Osteocyte (in vitro differentiated cells): ENCODE results near the gene ZNF668. TPM values are rescaled to one million over a fixed set of nuclear protein-coding genes. Genes with fewer than 3 reads are reported as not detected.

Source experiments
- DNase-seq: peaks from one replicate; pipeline ENCODE4 v3.0.0; 2021; ENCODE audit warnings: mixed read lengths; ENCODE audit not compliant: unreplicated experiment; ENCODE audit errors: extremely low spot score
- H3K27ac Mint-ChIP-seq: one replicate; pipeline ENCODE4 v1.8.0; 2021; ENCODE audit warnings: mild to moderate bottlenecking, mixed read lengths; ENCODE audit not compliant: unreplicated experiment
- H3K27me3 Mint-ChIP-seq: one replicate; pipeline ENCODE4 v1.8.0; 2021; ENCODE audit warnings: mixed read lengths; ENCODE audit not compliant: unreplicated experiment
- H3K36me3 Mint-ChIP-seq: one replicate; pipeline ENCODE4 v1.8.0; 2021; ENCODE audit warnings: mixed read lengths; ENCODE audit not compliant: unreplicated experiment
- H3K4me1 Mint-ChIP-seq: one replicate; pipeline ENCODE4 v1.8.0; 2021; ENCODE audit warnings: mixed read lengths; ENCODE audit not compliant: unreplicated experiment
- H3K4me3 Mint-ChIP-seq: one replicate; pipeline ENCODE4 v1.8.0; 2021; ENCODE audit warnings: mild to moderate bottlenecking, moderate library complexity, mixed read lengths; ENCODE audit not compliant: unreplicated experiment
- H3K9me3 Mint-ChIP-seq: one replicate; pipeline ENCODE4 v1.8.0; 2021; ENCODE audit warnings: mixed read lengths; ENCODE audit not compliant: unreplicated experiment
- CTCF ChIP-seq: fragments of 200-600 bp; sonication (generic); IDR thresholded peaks from 2 replicates; pipeline ENCODE4 v1.5.0; 2021; ENCODE audit warnings: antibody characterized with exemption, mild to moderate bottlenecking, moderate library complexity
- total RNA-seq: library from RNA; stranded (reverse); gene quantifications from 2 replicates; pipeline ENCODE4 v1.2.1, GENCODE V29; 2021

The ZNF668 gene
- total RNA-seq, 1 donor from 2014 or later: 13.2 TPM

- no peak overlapping the region for H3K27ac Mint-ChIP-seq
- H3K4me1 Mint-ChIP-seq: peaks cover 20% of the 10 kb centered on the region
- H3K36me3 Mint-ChIP-seq: peaks cover 9% of the 10 kb centered on the region
- no peak for TF ChIP-seq CTCF
- no peaks in the 10 kb centered on the region for H3K27me3 Mint-ChIP-seq
- peak overlapping the region; percentile 77 for H3K4me3 Mint-ChIP-seq
- no peak for DNase-seq
- no peaks in the 10 kb centered on the region for H3K9me3 Mint-ChIP-seq
Measured at GRCh38 chr16:31110106-31111034, 36.3 kb upstream of the ZNF668 start.

GRCh38 chr16:31109622-31110021 lies 35.6 kb upstream of the ZNF668 start:
- H3K4me1 Mint-ChIP-seq: peaks cover 20% of the 10 kb centered on the region
- H3K27me3 Mint-ChIP-seq: no peaks in the 10 kb centered on the region
- TF ChIP-seq CTCF: no peak
- peak overlapping the region; percentile 77 for H3K4me3 Mint-ChIP-seq
- H3K9me3 Mint-ChIP-seq: no peaks in the 10 kb centered on the region
- no peak overlapping the region for H3K27ac Mint-ChIP-seq
- DNase-seq: no peak
- peaks cover 9% of the 10 kb centered on the region for H3K36me3 Mint-ChIP-seq

GRCh38 chr16:31108794-31109558 lies 34.9 kb upstream of the ZNF668 start:
- TF ChIP-seq CTCF: no peak
- Mint-ChIP-seq H3K36me3 (peaks cover 9% of the 10 kb centered on the region), H3K4me1 (peaks cover 20% of the 10 kb centered on the region), H3K27me3 (no peaks in the 10 kb centered on the region), H3K9me3 (no peaks in the 10 kb centered on the region), H3K4me3 (peak overlapping the region; percentile 77), H3K27ac (no peak overlapping the region)
- DNase-seq: no peak

- TF ChIP-seq CTCF: no peak
- Mint-ChIP-seq H3K4me1 (peaks cover 20% of the 10 kb centered on the region), H3K36me3 (peaks cover 9% of the 10 kb centered on the region), H3K27ac (peak within 1 kb of the TSS; percentile 74), H3K9me3 (no peaks in the 10 kb centered on the region), H3K27me3 (no peaks in the 10 kb centered on the region), H3K4me3 (peak within 1 kb of the TSS; percentile 73)
- peak; percentile 90 for DNase-seq
Measured at GRCh38 chr16:31108035-31108793, 34.2 kb upstream of the ZNF668 start, which contains the start of gene BCKDK. BCKDK (plus strand) TSS chr16:31108386; CDS start chr16:31109224, 838 bp downstream.
